NCI-H2029 (cell line): ENCODE measurements around the gene SUSD1.

Experiments used
- DNase-seq: peaks from one replicate; lab custom pipeline; 2025; lab: John Stamatoyannopoulos, UW

The SUSD1 gene

DNA sequence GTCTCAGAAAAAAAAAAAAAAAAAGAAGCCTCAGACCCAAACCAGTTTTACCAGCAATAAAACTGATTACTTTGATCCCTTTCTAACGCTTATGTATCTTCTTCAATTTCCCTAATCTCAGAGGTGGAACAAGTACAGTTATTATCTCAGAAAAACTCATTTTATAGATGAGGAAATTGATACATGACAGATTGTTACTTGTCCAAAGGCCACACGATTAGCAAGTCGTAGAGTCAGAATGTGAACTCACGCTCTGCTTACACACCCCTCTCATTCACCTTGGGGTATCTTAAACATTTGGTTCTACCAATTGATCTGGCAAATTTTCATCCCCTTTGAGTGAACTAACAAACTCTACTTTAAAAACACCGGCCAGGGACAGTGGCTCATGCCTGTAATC, 110.2 kb downstream of the SUSD1 start:
- no peak for DNase-seq

DNA sequence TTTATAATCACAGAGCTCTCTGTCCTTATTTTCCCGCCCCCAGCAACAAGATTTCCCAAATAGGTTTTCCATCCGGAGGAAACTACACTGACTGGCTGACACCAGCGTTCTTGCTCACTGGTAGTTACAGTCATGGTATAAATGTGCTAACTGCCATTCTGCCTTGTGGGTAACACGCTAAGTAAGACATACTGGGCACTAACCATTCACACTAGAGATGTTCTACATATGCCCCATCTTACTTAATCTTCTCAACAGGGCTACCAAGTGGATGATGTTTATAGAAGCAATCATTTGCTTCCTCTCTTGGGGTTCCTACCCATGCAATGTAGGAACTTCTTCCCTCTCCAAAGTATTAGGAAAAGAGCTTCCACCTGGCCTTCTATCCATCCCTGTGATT, 111.5 kb downstream of the SUSD1 start:
- no peak for DNase-seq

DNA sequence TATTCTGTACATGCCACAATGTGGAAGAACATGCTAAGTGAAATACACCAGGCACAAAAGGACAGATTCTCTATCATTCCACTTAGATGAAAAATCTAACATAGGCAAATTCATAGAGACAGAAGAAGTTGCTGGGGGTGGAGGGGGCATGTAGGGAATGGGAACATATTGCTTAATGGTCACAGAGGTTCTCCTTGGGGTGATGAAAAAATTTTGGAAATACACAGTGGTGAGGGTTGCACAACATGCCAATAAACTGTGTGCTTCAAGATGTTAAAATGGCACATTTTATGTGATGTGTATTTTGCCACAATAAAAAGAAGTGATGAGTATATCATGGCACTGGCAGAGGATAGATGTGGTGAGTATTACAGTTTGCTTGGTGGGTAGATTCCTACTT, 111.9 kb downstream of the SUSD1 start:
- DNase-seq, result no peak

DNA sequence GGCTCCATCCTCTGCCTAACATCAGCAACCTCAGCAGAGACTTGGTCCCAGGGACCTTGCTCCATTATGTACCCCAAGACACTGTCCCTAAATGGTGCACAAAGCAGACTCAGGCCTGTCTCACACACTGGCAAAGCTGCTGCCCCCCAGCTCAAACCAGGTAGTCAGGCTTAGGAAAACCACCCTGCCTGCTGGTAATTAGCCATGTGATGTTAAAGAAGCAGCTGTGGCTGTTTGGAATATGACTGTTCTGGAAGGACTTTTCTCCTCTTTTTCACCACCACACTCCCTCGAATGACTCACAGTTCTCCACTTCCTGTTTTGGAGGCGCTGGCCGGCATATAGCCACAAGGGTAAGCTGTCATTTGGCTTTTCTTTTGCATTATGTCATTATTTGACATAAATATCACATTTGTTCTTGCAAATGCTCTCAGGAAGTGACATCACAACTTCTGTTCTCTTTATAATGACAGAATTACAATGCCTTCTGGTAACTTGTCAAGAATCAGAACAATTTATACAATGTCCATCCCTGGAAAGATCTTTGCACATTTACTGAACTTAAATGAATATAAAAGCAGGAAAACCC, 113.9 kb downstream of the SUSD1 start:
- peak; percentile 42 for DNase-seq

GRCh38 chr9:112059966-112060320, 115.2 kb downstream of the SUSD1 start:
- DNase-seq, result no peak

GRCh38 chr9:112059145-112059965, 115.7 kb downstream of the SUSD1 start:
- no peak for DNase-seq

- DNase-seq, result no peak
Measured at GRCh38 chr9:112056996-112057395, 118.1 kb downstream of the SUSD1 start.

GRCh38 chr9:112054916-112055315, 120.2 kb downstream of the SUSD1 start:
- no peak for DNase-seq

DNA sequence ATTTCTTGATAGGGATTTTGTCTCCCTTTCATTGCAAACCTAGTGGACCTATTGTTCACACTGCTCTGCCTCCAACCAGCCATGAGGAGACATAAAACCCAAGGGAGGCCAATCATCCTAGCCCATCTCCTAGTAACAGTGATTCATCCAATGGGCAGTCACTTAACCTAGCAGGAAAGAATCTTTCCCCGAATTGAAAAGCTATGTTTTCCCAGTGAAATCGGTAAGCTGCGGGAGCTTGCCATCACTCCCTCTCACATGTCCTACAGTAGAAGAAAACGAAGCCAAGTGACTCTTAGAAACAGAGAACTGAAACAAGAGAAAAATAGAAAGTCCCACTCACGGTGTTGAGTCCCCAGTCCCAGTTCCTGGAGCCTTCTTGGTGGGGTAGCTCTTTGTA, 123.3 kb downstream of the SUSD1 start:
- no peak for DNase-seq

GRCh38 chr9:112050544-112051475, 124.3 kb downstream of the SUSD1 start:
- DNase-seq, result no peak

GRCh38 chr9:112049811-112050516, 125.1 kb downstream of the SUSD1 start:
- no peak for DNase-seq

DNA sequence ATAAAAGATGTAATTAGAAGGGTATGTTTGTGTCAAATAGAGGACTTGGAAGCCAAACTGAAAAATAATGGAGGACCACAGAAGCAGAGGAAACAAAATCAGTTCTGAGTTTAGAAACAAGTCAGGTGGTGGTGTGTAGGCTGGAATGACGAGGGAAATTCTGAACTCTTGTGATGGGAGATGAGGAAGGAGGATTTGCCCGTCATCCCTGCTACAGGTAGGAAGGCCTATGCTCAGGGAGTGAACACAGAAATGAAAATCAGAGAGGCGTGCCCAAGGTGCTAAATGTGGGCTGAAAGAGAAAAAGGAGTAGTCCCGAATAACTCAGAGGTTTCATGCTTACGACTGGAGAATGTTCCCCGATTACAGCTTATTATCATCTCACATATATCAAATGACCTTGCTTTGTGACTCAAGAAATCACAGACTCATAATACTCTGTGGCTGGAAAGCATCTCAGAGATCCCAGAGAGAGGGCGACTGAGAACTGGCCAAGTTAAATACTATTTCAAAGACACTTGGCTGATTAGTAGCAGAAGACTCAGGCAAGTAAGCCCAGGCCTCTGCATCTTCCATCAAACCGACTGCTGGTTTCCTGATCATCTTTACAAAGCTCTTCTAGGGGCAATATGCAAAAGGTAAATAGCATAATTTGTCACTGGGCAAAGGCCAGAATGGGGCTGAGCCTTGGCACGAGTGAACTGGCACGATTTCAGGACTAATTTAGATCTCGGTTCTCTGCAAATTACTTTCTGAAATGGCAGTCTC, 126.0 kb downstream of the SUSD1 start:
- peak; percentile 39 for DNase-seq

- no peak for DNase-seq
Measured at GRCh38 chr9:112047538-112048066, 127.5 kb downstream of the SUSD1 start.

GRCh38 chr9:112046181-112046580, 128.9 kb downstream of the SUSD1 start:
- DNase-seq, result no peak

DNA sequence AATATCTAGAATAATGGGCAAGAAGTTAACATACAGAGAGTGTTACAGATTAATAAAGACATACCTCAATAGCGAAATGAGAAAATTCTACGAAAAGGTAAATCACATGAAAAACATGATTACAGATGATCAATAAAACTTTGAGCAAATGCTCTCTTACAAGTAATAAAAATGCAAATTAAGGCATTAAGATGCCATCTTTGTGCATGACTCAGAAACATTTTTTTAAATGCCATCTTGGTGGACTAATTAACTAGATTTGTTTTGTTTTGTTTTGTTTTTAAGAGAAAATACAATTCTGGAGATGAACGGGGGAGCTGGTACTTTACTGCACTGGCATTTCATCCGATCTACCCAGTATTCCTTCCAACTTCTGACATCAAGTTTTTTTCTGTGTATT, 130.2 kb downstream of the SUSD1 start:
- DNase-seq, result no peak

- no peak for DNase-seq
Measured at GRCh38 chr9:112044186-112044585, 130.9 kb downstream of the SUSD1 start.

- no peak for DNase-seq
Measured at GRCh38 chr9:112043423-112043822, 131.7 kb downstream of the SUSD1 start.

DNA sequence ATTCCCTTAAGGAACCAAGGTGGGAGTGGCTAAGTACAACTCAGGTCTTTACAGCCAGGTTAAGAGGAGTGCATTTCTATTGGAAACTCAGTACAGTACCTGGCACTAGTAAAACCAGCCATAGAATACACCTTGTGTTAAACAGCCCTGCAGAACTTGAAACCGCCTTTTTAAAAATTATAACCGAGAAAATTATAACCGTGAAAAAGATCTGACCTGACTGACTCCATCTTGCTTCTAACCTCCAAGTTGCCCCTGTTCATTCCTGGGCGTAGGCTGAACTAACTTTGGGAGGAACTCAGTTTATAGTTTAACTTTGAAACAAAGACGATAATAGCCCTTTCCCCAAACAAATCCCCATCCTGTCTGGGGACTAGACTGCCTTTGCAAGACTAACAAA, 132.3 kb downstream of the SUSD1 start:
- no peak for DNase-seq

DNA sequence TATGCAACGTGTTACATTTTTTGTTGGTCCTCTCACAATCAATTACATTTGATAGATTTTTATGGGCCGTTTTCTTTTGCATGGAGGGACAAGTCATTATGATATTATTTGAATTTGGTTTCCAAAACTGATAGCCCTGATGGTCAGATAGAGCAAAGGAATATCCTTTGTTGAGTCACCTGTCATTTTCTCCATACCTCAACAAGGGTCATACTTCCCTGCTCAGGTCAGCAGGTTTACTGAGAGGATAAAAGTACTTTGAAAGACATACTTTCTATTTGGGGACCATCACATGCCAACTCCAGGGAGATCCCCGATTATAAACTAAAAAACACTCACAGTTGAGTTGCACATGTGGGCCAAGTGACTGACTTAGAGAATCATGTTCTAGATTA, 132.9 kb downstream of the SUSD1 start:
- DNase-seq, result no peak

DNA sequence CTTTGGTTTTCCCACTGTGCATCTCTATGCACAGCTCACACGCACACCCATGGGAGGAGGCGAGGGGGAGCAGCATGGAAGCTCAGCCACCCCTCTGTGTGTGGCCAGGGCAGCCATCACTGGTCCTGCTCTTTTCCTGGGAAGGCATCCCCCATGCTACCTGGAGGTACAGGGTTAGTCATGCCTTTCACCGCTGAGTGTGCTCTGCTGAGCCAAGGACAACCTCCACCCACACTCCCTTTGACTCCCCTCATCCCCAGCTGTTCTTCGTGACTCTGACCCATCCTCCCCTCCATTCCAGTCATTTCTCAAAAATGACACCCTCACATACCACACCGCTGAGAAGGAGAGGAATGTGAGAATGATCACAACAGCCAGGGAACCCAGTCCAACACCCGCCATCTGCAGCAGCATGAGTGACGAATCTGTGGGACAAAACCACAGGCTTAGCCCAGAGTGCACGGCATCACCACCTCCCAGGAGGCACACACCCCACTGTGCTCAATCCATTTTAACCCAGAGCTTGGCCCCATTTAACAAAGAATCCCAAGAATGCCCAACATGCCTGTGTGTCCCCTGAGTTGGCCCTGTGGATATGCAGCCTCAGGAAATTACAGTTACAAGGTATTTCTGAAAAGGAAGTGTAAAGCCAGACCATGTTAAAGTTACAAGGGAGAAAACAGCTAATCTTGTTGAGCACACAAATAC, 133.4 kb downstream of the SUSD1 start:
- no peak for DNase-seq

GRCh38 chr9:112041199-112041535, 133.9 kb downstream of the SUSD1 start:
- DNase-seq, result no peak
